Activated naive CD8-positive, alpha-beta T cell treated with anti-CD3 and anti-CD28 coated beads, Interleukin-2, amount 10 ng/mL, durations not matched to agents 7 days and 5 days (primary cell): Measurements from ENCODE around the gene SMCHD1. TPM values are rescaled to one million over a fixed set of nuclear protein-coding genes. Genes with fewer than 3 reads are reported as not detected.
"Not testable (repeated sequence)": the region's sequence is repeated elsewhere in the genome, so short reads cannot be mapped to it uniquely, and the experiment has no call there.

Experiments used
- ATAC-seq: fragments of 150-1000 bp; cut with Tn5 transposase; one replicate; pipeline ENCODE4 v1.10.0; 2021; ENCODE audit warnings: low read depth, moderate library complexity
- POLR2A ChIA-PET: fragments of 350-600 bp; sonication (Branson Sonifier 250); formaldehyde crosslinking; loops from one replicate; lab custom pipeline; 2021; ENCODE audit warnings: antibody characterized with exemption; lab: Charles Lee
- DNase-seq: peaks from one replicate; pipeline ENCODE4 v3.0.0; 2021
- H3K27ac Mint-ChIP-seq: one replicate; pipeline ENCODE4 v1.8.0; 2022; ENCODE audit warnings: mild to moderate bottlenecking, mixed read lengths
- H3K27me3 Mint-ChIP-seq: one replicate; pipeline ENCODE4 v1.8.0; 2022; ENCODE audit warnings: mild to moderate bottlenecking, moderate library complexity, mixed read lengths
- H3K36me3 Mint-ChIP-seq: one replicate; pipeline ENCODE4 v1.8.0; 2021; ENCODE audit warnings: mild to moderate bottlenecking, mixed read lengths
- H3K4me1 Mint-ChIP-seq: one replicate; pipeline ENCODE4 v1.8.0; 2021; ENCODE audit warnings: mixed read lengths
- H3K4me3 Mint-ChIP-seq: one replicate; pipeline ENCODE4 v1.8.0; 2022; ENCODE audit warnings: mild to moderate bottlenecking, moderate library complexity, mixed read lengths
- H3K9me3 Mint-ChIP-seq: one replicate; pipeline ENCODE4 v1.8.0; 2021; ENCODE audit warnings: mixed read lengths
- total RNA-seq, 2 experiments: library from RNA; stranded (reverse); gene quantifications; one replicate each; pipeline ENCODE4 v1.2.3, GENCODE V29; 2021

Gene SMCHD1
- total RNA-seq, 2 experiments from 2014 or later: 171 to 177 TPM

DNA sequence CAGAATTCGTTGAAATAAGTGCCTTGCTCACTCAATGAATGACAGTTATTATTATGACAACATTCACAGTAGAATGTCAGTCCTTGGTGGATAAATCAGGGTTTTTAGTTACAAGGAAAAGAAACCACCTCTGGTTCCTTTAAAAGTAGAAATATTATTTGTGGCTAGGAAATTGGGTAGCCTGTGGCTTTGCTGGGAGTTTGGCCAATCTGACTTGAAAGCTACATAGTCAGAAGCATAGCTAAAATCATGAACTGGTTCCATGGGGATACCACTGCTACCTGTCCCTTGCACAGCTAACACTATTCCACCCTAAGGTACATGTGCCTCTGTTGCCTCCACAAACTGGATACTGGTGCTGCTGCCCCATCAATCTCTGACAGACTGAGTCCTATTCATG lies 12.8 kb upstream of the SMCHD1 start:
- Mint-ChIP-seq H3K4me1 (peaks cover 30% of the 10 kb centered on the region), H3K27ac (no peak overlapping the region), H3K27me3 (no peaks in the 10 kb centered on the region), H3K36me3 (peaks cover 5% of the 10 kb centered on the region), H3K4me3 (peak overlapping the region; percentile 51), H3K9me3 (peaks cover 1% of the 10 kb centered on the region)
- no peak for DNase-seq
- ATAC-seq: no peak
- POLR2A ChIA-PET: interaction anchor here (1.3 to 5.2 kb wide), 3 partner anchors 8 to 72 kb away, joined by 3 to 103 read pairs (median 9); partner anchors contain the start of gene SMCHD1

DNA sequence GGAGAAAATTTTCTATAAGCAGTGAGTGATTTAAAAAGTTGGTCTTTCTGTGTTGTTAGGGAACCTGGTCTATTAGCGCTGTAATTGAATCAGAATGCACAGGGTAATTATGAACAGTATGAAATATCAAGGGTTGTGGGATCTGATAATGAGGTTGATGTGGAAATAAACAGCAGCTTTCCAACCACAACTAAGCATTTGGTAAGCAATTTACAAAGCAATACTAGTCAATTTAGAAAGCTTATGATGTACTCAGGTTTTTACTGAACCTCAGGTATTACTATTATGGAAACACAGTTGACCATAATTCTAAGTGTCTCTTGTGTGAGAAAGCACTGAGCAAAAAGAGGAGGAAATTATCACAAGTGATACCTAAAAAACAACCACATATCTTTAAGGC lies 11.0 kb upstream of the SMCHD1 start:
- Mint-ChIP-seq H3K27me3 (no peaks in the 10 kb centered on the region), H3K4me3 (no peak overlapping the region), H3K9me3 (peaks cover 1% of the 10 kb centered on the region), H3K36me3 (peaks cover 3% of the 10 kb centered on the region), H3K27ac (no peak overlapping the region), H3K4me1 (peaks cover 17% of the 10 kb centered on the region)
- ATAC-seq (no peak), DNase-seq (no peak)
- POLR2A ChIA-PET: interaction anchor here (1.7 to 5.2 kb wide), 2 partner anchors 8 to 12 kb away, joined by 5 to 103 read pairs; partner anchors contain the start of gene SMCHD1

DNA sequence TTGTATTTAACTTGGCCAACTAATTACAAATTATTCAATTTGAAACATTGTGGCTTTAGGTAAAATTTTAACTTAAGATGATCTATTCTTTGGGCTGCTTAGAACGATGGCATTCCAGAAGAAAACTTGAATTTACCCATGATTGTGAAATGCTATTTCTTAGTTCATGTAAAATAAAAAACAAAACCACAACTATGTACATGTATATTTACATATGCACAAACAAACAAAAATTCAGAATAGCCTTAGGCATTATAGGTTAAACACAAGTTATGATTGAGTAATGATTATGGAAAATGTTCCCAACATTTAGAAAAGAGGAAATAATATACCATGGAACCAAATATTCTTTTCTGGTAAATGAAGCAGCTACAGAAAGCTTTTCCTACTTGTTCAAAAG lies 3.5 kb upstream of the SMCHD1 start:
- no peaks in the 10 kb centered on the region for H3K9me3 Mint-ChIP-seq
- H3K4me1 Mint-ChIP-seq: peaks cover 6% of the 10 kb centered on the region
- peaks cover 4% of the 10 kb centered on the region for H3K36me3 Mint-ChIP-seq
- ATAC-seq: no peak
- H3K27ac Mint-ChIP-seq: no peak overlapping the region
- H3K4me3 Mint-ChIP-seq: no peak overlapping the region
- POLR2A ChIA-PET: interaction anchor here (0.7 to 2.4 kb wide), 3 partner anchors 10 to 408 kb away, joined by 3 to 10 read pairs (median 9); no protein-coding TSS in a partner anchor
- no peak for DNase-seq
- no peaks in the 10 kb centered on the region for H3K27me3 Mint-ChIP-seq

DNA sequence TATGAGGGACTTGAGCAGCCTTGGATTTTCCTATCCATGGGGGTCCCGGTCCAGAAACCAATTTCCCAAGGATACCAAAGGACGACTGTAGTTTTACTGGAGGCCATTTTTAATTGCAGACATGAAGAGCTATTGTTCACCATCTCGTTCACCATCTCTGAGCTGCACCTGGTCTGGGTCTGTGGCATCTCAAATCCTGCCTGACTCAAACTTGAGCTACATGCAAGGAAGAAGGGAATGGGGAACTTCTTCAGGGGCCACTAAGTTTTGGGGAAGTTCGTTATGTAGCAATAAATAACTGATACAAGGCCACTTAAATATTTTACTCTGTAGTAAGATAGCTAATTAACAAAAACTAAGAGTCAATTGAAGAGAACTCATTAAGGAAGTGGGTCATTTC lies 2.1 kb upstream of the SMCHD1 start:
- H3K4me1 Mint-ChIP-seq: peaks cover 14% of the 10 kb centered on the region
- no peaks in the 10 kb centered on the region for H3K27me3 Mint-ChIP-seq
- POLR2A ChIA-PET: interaction anchor here (1.3 kb wide), 1 partner anchor 17 kb away, joined by 4 read pairs; no protein-coding TSS in a partner anchor
- ATAC-seq (no peak), DNase-seq (no peak)
- no peak overlapping the region for H3K4me3 Mint-ChIP-seq
- peaks cover 16% of the 10 kb centered on the region for H3K36me3 Mint-ChIP-seq
- no peaks in the 10 kb centered on the region for H3K9me3 Mint-ChIP-seq
- H3K27ac Mint-ChIP-seq: no peak overlapping the region

DNA sequence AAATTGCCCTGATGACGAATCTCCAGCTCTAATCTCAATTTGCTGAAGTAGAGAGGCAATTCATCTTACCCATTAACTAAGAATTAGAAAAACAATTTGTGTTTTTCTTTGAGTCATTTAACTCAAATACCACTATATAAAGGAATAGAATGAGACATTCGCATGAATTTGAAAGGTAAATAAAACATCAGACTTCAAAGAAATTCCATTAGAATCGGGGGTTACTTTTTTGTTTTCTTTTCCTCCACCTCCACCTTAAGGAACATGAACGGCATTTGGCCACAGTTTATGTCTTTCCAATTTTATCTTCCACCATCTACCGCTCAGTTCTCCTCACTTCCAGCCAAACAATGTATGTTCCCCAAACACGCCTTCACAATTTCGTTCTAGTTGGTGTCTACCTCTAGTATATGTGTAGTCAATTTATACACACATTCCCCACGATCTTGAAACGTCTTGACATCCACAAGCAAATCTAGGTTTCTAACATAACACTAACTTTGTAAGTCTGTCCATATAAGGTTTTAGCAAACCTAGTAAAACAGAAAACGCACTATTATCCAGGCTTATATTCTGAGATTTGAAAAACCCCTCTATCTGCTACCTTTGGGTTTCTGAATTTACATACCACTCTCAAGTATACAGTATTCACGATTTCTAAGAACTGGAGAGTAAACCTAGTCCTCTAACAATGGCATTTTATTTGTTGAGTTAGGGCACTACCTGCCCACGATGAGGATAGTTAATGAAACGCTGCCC lies 1.2 kb upstream of the SMCHD1 start:
- Mint-ChIP-seq H3K36me3 (peaks cover 18% of the 10 kb centered on the region), H3K27me3 (no peaks in the 10 kb centered on the region)

DNA sequence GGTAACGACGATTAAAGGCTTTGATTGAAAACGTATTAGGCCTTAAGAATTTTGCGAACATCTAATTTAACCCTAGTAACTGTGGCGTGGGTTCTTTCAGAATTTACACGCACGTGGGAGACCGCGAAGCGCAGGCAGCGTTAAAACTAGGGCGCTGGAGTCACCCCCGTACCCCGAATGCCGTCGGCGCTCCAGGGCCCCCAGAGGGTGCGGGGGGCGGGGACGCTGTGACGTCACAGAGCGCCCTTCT lies 673 bp upstream of the SMCHD1 start:
- DNase-seq (peak; percentile 86), ATAC-seq (peak; percentile 40)
- Mint-ChIP-seq H3K4me3 (peak overlapping the region; percentile 87), H3K4me1 (peaks cover 19% of the 10 kb centered on the region), H3K36me3 (peaks cover 21% of the 10 kb centered on the region), H3K27me3 (no peaks in the 10 kb centered on the region), H3K27ac (peak overlapping the region; percentile 94), H3K9me3 (no peaks in the 10 kb centered on the region)
- POLR2A ChIA-PET: interaction anchor here (0.8 to 4.5 kb wide), 14 partner anchors 12 to 592 kb away, joined by 3 to 159 read pairs (median 20); partner anchors contain the start of genes METTL4, MYL12A and NDC80

More for the DNA sequence above, 1.2 kb upstream of the SMCHD1 start:
- no peak for ATAC-seq
- Mint-ChIP-seq H3K27ac (peak overlapping the region; percentile 94), H3K4me1 (peaks cover 17% of the 10 kb centered on the region), H3K9me3 (no peaks in the 10 kb centered on the region), H3K4me3 (peak overlapping the region; percentile 87)
- no peak for DNase-seq
- POLR2A ChIA-PET: interaction anchor here (0.8 to 4.5 kb wide), 13 partner anchors 12 to 81 kb away, joined by 3 to 159 read pairs (median 18); partner anchors contain the start of genes METTL4 and NDC80

DNA sequence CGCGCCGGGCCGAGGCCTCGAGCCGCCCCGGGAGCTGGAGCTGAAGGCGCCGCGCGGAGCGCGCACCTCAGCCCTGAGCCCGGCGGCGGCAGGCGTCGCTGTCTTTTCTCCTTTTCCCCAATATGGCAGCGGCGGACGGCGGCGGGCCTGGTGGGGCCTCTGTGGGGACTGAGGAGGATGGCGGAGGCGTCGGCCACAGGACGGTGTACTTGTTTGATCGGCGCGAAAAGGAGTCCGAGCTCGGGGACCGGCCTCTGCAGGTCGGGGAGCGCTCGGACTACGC lies 369 bp downstream of the SMCHD1 start:
- H3K9me3 Mint-ChIP-seq: no peaks in the 10 kb centered on the region
- H3K36me3 Mint-ChIP-seq: peaks cover 24% of the 10 kb centered on the region
- H3K4me1 Mint-ChIP-seq: peaks cover 21% of the 10 kb centered on the region
- H3K27me3 Mint-ChIP-seq: no peaks in the 10 kb centered on the region
- peak overlapping the region; percentile 94 for H3K4me3 Mint-ChIP-seq
- peak overlapping the region; percentile 94 for H3K27ac Mint-ChIP-seq
- POLR2A ChIA-PET: interaction anchor here (0.6 to 4.5 kb wide), 21 partner anchors 10 to 594 kb away, joined by 3 to 159 read pairs (median 6); partner anchors contain the start of genes METTL4, MYL12A and NDC80
- DNase-seq (no peak), ATAC-seq (no peak)

DNA sequence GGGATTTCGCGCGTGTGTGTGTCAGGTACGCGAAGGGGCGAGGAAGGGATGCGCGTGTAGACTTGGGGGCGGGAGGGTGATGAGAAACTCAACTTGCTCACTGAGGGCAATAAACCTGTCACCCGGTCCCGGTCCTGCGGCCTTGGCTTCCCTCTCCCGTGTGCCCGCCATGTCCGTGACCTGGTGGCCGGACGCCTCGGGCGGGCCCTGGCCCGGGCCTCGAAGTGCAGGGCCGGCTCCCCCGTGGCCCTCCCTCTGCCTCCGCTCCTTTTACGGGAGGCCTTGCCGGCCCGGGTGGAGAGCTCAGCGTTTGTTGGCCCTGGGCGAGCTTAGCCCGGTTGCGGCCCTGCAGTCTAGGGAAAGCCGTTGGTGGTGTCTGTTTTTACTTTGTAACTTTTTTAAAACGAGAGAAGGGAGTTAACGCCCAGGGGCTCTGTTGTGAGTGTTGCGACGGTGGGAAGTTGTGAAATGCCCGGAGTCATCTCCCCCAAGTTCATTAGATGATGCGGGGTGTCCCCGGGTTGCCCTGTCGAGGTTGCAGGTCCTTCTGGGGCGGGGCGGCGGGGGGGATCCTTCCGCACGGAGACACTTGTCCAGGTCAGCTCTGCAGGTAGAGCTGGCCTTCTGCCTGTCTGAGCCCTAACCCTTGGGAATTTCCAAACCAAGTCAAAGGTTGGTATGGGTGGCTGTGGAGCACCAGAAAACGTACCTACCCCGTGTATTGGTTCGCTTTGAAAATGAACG lies 883 bp downstream of the SMCHD1 start:
- DNase-seq (peak; percentile 56), ATAC-seq (peak; percentile 17)
- H3K4me1 Mint-ChIP-seq: peaks cover 24% of the 10 kb centered on the region
- POLR2A ChIA-PET: interaction anchor here (0.6 to 4.5 kb wide), 22 partner anchors 10 to 593 kb away, joined by 3 to 159 read pairs (median 6); partner anchors contain the start of genes METTL4, MYL12A and NDC80
- peak overlapping the region; percentile 94 for H3K27ac Mint-ChIP-seq
- no peaks in the 10 kb centered on the region for H3K9me3 Mint-ChIP-seq
- peak overlapping the region; percentile 94 for H3K4me3 Mint-ChIP-seq
- no peaks in the 10 kb centered on the region for H3K27me3 Mint-ChIP-seq
- peaks cover 27% of the 10 kb centered on the region for H3K36me3 Mint-ChIP-seq

DNA sequence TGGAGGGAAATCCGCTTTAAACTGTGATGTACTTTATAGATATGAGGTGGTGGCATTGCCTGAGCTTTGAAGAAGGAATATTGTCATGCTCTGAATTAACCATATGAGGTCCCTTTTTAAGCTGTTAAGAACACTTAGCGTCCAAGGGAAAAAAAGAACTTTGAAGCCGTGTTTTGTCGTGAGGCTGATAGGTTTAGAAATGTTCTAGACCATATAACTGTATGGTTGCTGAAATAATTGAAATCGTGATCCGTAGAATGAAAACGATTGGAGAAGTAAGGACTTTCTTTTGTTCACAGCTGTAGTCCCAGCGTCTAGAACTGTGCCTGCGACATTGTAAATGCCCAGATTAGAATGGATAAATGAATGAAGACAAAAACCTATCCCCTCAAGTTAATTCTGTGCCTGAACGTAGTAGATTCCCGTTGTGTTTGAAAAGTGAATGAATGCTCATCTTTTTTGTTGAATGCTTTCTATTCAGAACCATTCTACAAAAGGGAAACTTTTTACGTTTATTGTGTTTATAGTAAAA lies 1.5 kb downstream of the SMCHD1 start:
- no peak for DNase-seq
- peak overlapping the region; percentile 94 for H3K4me3 Mint-ChIP-seq
- POLR2A ChIA-PET: interaction anchor here (0.6 to 4.5 kb wide), 17 partner anchors 9 to 590 kb away, joined by 3 to 159 read pairs (median 7); partner anchors contain the start of genes METTL4, MYL12A and NDC80
- peak overlapping the region; percentile 94 for H3K27ac Mint-ChIP-seq
- ATAC-seq: no peak
- peaks cover 30% of the 10 kb centered on the region for H3K36me3 Mint-ChIP-seq
- H3K4me1 Mint-ChIP-seq: peaks cover 26% of the 10 kb centered on the region
- H3K27me3 Mint-ChIP-seq: no peaks in the 10 kb centered on the region
- H3K9me3 Mint-ChIP-seq: no peaks in the 10 kb centered on the region

DNA sequence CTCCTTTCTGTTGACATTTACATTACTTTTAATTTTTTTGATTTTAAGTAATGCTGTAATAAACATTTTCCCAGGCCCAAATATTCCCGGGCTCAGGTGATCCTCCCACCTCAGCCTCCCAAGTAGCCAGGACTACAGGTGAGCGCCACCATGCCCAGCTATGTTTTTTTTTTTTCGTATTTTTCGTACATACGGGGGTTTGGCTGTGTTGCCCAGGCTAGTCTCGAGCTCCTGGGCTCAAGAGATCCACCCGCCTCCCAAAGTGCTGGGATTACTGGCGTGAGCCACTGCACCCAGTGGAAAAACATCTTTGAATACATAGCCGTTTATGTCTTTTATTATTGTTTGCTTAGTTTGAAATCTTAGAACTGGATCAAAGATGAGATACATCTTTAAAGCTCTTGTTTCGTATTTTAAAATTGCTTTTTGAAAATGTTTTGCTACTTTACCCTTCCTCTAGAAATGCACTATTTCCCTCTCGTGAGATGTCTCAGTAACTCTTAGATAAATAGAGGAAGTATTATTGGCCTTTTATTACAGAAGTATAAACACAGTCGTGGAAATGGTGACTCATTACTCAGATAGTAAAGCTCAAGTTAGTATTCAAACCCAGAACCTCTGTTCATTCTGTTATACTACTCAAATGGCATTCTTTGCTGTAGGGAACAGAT lies 2.4 kb downstream of the SMCHD1 start:
- Mint-ChIP-seq H3K4me1 (peaks cover 31% of the 10 kb centered on the region), H3K27me3 (no peaks in the 10 kb centered on the region), H3K4me3 (peak overlapping the region; percentile 92), H3K9me3 (no peaks in the 10 kb centered on the region), H3K36me3 (peaks cover 34% of the 10 kb centered on the region), H3K27ac (peak overlapping the region; percentile 82)
- POLR2A ChIA-PET: interaction anchor here (0.6 to 4.5 kb wide), 10 partner anchors 11 to 589 kb away, joined by 3 to 159 read pairs (median 14); partner anchors contain the start of genes METTL4, MYL12A and NDC80
- DNase-seq (no peak), ATAC-seq (no peak)

DNA sequence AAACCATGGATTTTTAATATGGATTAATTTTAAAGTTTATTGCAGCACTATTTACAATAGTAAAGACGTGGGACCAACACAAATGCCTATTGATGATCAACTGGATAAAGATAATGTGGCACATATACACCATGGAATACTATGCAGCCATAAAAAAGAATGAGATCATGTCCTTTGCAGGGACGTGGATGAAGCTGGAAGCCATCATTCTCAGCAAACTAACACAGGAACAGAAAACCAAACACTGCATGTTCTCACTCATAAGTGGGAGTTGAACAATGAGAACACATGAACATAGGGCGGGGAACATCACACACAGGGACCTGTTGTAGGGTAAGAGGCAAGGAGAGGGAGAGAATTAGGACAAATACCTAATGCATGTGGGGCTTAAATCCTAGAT lies 5.3 kb downstream of the SMCHD1 start:
- Mint-ChIP-seq H3K36me3 (peaks cover 50% of the 10 kb centered on the region), H3K4me1 (peaks cover 48% of the 10 kb centered on the region)
- H3K9me3 Mint-ChIP-seq, POLR2A ChIA-PET, H3K27ac Mint-ChIP-seq, ATAC-seq, DNase-seq, H3K4me3 Mint-ChIP-seq, H3K27me3 Mint-ChIP-seq: not testable (repeated sequence)

DNA sequence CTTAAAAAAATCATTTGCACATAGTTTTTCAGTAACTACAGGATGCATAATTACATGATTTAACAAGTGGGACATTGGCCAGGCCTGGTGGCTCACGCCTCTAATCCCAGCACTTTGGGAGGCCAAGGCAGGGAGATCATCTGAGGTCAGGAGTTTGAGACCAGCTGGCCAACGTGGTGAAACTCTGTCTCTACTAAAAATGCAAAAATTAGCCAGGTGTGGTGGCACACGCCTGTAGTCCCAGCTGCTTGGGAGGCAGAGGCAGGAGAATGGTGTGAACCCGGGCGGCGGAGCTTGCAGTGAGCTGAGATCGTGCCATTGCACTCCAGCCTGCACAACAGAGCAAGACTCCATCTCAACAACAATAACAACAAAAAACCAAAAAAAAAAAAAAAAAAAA lies 6.8 kb downstream of the SMCHD1 start:
- H3K27ac Mint-ChIP-seq, H3K27me3 Mint-ChIP-seq, H3K9me3 Mint-ChIP-seq, ATAC-seq, DNase-seq, POLR2A ChIA-PET, H3K4me3 Mint-ChIP-seq: not testable (repeated sequence)
- Mint-ChIP-seq H3K36me3 (peaks cover 51% of the 10 kb centered on the region), H3K4me1 (peaks cover 51% of the 10 kb centered on the region)
